GM21526 (cell line): Measurements from ENCODE around the gene ARHGEF12.

Source experiments
- ATAC-seq: cut with Tn5 transposase; IDR thresholded peaks from one replicate; pipeline ENCODE4 v1.9.1; 2021; ENCODE audit warnings: moderate library complexity; ENCODE audit not compliant: unreplicated experiment, low FRiP score

ARHGEF12 gene

DNA sequence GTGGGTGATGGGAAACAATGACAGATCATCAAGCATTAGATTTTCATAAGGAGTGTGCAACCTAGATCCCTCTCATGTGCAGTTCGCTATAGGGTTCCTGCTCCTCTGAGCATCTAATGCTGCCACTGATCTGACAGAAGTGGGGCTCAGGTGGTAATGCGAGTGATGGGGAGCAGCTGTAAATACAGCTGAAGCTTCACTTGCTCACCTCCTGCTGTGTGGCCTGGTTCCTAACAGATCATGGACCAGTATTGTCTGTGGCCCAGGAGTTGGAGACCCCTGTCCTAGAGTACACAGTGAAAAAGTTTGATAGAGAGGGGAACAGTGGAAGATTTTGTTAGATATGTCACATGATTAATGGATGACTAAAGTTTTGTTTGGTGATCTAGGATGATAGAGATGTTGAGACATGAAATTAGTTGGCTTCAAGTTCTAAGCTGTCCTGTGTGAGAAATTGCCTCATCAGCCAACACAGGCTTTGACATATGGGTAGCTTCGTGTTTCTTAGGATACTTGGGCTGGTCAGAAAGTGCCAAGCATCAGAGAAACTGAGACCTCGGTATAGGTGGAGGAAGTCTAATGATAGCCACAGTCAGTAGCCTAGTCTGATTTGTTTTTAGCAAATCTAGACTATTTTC, 47.4 kb downstream of the ARHGEF12 start:
- ATAC-seq: no peak

- no peak for ATAC-seq
Measured at GRCh38 chr11:120384476-120384875, 48.3 kb downstream of the ARHGEF12 start.

GRCh38 chr11:120385110-120385509, 48.9 kb downstream of the ARHGEF12 start:
- ATAC-seq: no peak

DNA sequence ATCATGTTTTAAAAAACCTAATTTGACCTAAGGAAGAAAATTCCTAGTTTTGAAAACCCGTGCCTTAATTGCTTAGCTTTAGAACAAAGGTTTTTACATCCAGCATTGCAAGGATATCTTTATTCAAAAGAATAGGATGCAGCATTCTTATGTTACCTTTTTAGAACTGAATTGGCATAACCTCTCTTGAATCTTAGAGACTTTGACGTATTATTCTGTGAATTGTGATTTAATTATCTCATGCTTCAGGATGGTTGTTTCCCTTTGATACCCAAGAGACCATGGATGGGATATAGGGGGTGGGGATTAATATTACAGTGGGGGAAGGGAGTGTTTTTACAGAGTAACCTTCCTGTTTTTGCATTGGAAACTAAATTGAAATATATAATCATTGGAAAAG, 49.4 kb downstream of the ARHGEF12 start:
- ATAC-seq: no peak

- no peak for ATAC-seq
Measured at GRCh38 chr11:120386318-120386717, 50.1 kb downstream of the ARHGEF12 start.

DNA sequence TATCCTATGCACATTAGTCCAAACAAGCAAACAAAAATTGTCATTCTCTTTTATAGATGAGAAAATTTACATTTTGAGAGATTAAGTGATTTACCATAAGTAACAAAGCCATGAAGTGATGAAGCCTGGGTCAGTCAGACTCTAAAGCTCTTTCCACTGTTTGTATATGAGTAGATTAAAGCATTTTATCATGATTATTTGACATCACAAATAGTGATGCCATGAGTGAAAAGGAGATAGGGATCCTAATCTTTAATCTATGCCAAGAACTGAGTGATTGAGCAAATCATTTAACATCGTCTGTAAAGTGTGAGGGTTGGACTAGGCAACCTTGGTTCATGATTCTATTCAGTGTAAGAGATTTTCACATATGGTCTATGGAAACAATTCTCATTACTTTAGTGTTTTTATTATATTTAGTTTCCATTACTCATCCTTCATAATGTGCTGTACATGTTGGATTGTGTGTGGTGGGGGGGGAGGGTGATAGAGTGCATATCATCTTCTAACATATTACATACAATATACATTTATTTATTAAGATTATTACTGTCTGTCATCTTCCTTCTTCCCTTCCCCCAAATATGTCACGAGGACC, 50.7 kb downstream of the ARHGEF12 start:
- ATAC-seq: no peak

DNA sequence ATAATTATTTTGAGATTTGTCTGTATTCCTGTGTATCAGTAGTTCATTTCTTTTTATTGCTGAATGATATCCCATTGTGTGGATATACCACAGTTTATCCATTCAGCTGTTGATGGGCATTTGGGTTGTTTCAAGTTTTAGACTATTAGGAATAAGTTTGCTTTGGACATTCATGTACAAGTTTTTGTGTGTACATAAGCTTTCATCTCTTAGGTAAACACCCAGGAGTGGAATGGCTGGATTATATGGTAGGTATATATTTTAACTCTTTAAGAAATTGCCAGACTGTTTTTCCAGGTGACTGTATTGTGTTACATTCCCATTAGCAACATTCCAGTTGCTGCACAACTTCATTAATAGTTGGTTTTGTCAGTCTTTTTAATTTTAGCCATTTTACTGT, 52.0 kb downstream of the ARHGEF12 start:
- ATAC-seq: no peak

DNA sequence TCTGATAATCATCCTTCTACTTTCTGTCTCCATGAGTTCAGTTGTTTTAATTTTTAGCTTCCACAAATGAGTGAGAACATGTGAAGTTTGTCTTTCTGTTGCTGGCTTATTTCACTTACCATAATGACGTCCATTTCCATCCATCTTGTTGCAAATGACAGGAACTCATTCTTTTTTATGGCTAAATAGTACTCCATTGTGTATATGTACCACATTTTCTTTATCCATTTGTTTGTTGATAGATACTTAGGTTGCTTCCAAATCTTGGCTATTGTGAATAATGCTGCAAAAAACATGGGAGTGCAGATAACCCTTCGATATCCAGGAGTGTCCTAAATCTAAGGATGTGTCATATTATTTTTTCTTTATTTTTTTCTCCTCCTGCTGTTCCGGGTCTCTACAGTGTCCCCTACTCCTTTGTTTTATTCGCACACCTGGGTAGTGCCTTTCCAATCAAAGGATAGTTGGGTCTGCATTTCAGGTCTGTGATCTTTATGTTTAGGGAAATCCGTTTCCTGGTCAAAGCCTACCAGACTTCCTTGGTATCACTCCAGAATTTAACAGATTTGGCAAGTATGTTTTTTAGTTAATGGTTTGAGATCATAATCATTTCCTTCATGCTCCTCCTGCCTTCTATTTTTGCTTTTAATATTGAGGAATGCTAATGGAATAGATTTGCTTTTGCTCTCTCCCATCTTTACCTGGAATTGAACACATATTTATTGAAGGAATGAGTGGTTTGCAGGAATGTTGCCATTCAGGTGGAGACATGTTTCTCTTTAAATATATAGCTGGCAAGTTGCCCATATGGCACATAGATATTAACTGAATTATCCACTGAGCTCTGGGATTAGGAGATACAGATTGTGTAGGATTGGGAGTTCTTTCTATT, 53.7 kb downstream of the ARHGEF12 start:
- no peak for ATAC-seq

DNA sequence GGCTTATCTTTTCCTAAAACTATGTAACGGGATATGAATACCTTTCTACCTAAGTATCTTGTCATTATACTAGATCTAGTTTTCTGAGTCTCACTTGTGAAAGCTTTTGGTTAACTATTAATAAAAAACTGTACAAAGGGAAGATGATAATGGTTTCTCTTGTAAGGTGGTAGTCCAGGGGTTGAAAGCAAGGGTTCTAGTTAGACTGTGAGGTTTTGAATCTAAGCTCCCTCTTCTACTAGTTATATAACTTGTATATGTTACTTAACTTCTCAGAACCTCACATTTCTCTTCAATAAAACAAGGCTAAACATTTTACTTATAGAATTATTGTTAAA, 54.3 kb downstream of the ARHGEF12 start:
- no peak for ATAC-seq

DNA sequence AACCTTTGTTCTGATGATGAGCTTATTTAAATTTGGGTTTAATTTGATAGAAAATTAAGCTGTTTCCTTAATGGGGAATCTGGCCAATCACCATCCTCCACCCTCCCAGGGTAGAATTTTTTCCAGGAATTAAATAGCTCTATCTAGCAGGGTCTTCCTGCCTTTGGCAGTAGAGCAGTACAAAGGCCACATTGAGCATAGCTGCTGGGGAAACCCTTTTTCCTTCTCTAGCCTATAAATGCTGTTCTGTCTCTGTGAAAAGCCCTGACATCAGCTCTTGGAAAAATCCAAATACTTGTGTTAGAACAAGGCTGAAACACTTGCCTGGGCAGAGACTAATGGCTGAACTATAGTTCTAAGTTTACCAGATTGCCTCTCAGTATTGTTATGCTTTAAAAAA, 55.1 kb downstream of the ARHGEF12 start:
- ATAC-seq: no peak

GRCh38 chr11:120391854-120392253, 55.6 kb downstream of the ARHGEF12 start:
- ATAC-seq: no peak

- no peak for ATAC-seq
Measured at GRCh38 chr11:120392314-120392713, 56.1 kb downstream of the ARHGEF12 start.

GRCh38 chr11:120392793-120393192, 56.6 kb downstream of the ARHGEF12 start:
- ATAC-seq: no peak

- ATAC-seq: no peak
Measured at GRCh38 chr11:120394119-120394518, 57.9 kb downstream of the ARHGEF12 start.

- ATAC-seq: no peak
Measured at GRCh38 chr11:120395778-120396177, 59.6 kb downstream of the ARHGEF12 start.

GRCh38 chr11:120398132-120398531, 61.9 kb downstream of the ARHGEF12 start:
- no peak for ATAC-seq

DNA sequence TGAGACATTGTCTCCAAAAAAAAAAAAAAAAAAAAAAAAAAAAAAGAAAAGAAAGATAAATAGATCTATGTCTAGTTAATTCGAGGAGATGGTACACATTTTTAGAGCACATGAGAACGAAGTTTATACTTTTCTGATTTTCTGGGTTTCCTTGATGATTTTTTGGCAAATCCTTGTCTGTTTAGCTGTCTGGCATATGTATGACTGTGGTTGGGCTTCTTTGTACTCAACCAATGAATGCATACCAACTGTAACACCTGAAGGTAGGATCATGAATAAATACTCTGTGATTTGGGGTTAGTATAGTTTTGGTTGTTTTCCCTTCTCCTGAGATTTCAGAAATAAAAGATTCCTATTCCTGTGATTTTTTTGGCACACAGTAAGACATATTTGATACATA, 63.1 kb downstream of the ARHGEF12 start:
- ATAC-seq: no peak

- ATAC-seq: no peak
Measured at GRCh38 chr11:120400564-120401364, 64.6 kb downstream of the ARHGEF12 start.

- ATAC-seq: no peak
Measured at GRCh38 chr11:120401506-120401905, 65.3 kb downstream of the ARHGEF12 start.

- no peak for ATAC-seq
Measured at GRCh38 chr11:120403966-120404365, 67.8 kb downstream of the ARHGEF12 start.

- no peak for ATAC-seq
Measured at GRCh38 chr11:120404495-120404894, 68.3 kb downstream of the ARHGEF12 start.
